Measurements from ENCODE around the gene CDT1.

CDT1 gene

DNA sequence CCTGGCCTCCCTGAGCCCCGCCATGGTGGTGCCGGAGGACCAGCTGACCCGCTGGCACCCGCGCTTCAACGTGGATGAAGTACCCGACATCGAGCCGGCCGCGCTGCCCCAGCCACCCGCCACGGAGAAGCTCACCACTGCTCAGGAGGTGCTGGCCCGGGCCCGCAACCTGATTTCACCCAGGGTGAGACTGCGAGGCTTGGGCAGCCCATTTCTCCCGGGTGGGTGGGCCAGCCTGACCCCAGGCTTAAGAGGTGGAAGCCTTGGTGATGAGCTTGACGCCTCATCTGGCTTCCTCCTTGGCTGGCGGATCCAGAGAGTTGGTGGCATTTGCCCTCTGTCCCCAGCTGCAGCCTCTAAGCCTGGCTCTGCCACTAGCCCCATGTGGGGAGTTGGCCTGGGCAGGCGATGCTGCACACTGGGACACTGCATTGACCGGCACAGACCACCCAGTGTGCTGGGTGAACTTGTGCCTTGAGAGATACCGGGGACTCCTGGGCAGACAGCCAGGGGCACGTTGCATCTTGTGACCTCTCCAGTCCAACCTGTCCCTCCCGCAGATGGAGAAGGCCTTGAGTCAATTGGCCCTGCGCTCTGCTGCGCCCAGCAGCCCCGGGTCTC is 3.0 kb downstream of the CDT1 start:
- DNase-seq = no peak

DNA sequence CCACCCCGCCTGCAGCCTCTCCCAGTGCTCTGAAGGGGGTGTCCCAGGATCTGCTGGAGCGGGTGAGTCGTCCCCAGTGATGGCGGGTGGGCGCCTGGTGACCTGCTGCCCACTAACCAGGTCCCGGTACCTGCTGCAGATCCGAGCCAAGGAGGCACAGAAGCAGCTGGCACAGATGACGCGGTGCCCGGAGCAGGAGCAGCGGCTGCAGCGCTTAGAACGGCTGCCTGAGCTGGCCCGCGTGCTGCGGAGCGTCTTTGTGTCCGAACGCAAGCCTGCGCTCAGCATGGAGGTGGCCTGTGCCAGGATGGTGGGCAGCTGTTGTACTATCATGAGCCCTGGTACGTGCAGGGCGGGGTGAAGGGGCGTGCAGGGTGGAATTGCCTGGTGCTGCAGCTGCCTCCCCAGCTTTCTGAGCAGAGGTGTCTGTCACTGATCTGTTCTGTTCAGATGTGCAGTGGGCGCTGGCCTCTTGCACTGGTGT is 3.6 kb downstream of the CDT1 start:
- no peak for DNase-seq

DNA sequence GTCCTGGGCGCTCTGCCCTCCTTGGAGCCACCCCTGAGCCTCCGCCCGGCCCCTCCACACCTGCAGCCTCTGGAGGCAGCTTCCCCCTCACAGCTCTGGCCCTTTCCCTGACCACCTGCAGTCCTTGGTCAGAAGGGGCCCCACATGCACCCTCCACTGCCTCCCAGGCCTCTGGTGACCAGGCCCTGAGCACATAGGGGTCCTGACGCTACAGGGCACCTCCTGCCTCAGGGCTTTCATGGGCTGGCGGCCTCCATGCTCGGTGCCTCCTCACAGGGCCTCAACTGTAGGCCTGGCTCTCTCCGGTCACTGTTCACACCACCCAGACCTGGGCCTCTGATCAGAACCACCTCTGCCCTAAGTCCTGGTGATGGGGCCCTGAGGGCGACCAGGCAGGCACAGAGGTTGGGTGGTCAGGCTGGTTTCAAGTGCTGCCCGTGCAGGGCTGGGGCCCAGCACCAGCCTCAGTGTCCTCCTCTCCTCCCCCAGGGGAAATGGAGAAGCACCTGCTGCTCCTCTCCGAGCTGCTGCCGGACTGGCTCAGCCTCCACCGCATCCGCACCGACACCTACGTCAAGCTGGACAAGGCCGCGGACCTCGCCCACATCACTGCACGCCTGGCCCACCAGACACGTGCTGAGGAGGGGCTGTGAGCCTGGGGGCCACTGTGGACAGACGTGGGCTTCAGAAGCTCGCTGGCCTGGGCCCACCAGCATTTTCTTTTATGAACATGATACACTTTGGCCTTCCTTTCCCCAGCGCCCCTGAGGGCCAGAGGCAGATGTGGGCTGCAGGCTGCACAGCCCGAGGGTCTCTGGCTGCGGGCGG is 4.3 kb downstream of the CDT1 start:
- DNase-seq = no peak

DNA sequence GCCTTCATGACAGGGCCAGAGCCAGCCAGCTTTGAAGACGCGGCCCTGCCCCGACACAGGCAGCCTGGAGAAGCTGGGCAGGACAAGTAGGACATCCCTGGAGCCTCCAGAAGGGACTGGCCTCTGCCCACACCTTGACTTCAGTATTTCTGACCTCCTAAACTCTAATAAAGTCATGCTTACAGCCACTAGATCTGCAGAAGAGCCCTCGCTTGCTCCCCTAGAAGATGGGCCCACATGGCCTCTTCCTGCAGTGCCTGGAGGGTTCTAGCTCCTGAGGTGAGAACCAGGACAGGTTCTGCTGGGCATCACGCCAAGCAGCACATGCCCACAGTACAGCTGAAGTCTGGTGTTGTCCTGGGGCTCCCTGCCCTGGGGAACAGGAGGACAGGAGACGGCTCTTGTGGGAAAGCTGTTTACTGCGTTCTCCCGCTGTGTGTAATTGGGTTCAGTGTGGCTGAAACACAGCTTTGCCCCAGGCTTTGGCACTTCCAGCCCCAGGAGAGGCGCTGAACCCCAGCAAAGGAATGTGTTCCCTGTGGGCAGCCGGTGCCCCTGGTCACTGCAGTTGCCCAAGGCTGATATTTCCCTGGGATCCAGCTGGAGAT is 5.6 kb downstream of the CDT1 start:
- no peak for DNase-seq

DNA sequence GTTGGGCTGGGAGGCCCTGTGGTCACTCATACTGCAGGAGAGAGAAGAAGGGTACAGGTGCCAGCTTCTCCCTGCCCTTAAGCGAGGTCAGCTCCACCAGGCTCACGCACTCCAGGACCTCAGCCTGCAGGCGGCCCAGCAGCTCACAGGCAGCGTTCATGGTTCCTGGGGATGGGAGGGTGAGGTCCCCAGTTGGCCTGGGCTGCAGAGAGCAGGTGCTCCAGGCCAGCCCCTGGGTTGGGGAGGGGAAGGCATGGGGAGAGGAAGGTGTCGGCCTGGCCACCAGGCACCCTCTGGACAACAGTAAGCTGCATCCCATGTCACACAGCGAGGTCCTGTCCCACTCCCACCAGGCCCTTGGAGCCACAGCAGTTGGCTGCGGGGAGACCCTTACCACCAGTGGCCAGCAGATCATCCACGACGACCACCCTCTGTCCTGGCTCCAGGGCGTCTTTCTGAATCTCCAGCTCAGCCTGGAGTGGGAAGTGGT is 6.1 kb downstream of the CDT1 start:
- no peak for DNase-seq

DNA sequence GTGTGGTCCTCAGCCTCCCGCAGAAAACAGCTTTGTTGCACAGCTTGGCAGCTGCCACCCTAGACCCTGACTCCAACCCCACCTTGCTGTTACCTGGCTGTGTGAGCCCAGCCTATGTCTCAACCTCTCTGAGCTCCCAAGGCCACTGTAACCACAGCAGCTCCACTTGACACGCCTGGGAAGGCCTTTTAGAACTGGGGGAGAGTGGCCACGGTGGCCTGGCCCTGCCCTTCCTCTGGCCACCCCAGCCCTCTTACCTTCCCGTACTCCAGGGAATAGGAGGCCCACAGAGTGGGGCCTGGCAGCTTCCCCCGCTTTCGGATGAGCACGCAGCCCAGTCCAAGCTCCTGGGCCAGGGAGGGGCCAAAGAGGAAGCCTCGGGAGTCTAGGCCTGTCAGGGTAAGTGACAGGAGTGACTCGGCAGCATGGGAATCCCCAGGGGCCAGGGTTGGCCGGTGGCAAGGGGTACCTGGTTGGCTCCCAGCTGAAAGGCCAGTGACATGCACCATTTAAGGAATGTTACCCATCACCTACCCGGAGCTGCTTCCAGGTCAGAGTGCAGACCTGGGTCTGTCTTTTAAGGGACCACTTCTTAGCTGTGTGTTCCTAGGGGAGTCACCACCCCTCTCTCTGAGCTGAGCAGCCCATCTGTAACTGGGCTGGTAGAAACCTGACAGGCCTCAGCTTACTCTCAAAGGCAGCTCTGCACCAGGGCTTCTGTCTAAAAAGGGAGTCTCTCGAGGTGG is 6.8 kb downstream of the CDT1 start:
- no peak for DNase-seq

DNA sequence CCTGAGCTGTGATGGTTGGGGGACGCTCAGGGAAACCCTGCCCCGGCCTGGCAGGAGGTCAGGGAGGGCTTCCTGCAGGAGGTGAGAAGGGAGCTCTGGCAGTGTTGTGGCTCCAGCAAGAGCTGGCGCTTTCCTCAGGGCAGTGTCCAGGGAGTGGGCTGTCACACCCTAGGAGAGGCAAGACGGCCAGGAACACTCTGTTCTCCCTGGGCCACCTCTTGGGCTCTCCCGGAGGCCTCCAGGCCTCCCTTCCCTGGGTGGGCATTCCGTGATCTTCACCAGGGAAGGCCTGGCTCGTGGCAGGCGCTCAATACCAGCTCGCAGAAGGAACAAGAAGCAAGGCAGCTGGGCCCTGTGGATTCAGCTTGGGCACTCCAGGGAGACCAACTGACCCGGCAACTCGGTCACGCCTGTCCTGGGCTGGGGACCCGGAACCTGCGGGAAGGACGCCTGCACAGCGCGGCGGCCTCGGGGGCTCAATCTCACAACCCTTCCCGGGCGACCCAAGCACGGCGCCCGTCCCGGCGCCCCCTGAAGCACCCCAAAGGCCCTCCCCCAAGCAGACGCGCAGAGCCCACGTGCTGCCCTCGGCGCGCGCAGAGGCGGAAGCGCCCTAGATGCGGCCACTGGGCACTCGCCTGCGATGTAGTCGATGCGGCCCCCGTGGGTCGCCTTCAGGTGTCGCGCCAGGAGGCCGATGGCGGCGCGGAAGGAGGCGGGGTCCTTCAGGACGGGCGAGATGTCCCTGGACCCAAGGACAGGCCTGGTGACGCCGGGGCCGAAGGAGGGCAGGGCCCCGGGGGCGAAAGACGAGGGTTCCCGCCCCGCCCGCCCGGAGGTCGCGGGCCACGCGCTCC is 7.6 kb downstream of the CDT1 start:
- DNase-seq = peak; percentile 10

DNA sequence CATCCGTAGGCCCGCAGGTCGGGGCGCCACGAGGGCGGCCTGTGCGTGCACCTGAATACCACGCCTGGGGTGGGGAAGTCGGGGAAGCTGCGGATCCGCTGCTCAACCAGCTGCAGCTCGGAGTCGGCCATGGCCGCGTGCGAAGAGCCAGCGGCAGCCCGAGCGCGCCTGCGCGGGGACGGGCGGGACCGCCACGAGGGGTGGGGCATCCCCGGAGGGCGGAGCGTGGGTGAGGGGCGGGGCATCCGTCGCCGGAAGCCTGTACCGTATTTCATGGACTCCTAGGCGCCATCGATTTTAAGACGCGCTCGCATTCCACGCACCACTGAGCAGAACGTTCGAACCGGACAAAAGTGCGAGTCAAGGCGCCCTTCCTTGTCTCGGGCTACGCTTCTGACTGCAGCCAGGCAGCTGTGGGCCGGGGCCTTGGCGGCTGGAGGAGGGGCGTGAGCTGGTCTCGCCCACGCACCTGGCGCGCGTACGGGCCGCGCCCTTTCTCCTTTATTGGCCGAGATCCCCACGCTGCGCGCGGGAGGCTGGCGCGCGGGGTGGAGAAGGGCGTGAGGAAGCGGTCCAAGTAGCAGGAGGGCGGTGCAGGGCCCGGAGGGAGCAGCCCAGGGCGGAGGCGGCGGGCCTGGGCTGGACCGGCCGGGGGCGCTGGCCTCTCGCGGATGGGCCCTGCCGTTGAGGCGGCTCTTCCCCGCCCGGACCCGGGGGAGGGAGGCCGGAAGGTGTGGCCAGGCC is 8.4 kb downstream of the CDT1 start, which contains the start of gene APRT:
Gene APRT, minus strand, starts transcription at position 160 of the 744 bp plus-strand sequence. Its CDS starts 29 bp downstream, at position 131.
- peak; percentile 74 for DNase-seq

DNA sequence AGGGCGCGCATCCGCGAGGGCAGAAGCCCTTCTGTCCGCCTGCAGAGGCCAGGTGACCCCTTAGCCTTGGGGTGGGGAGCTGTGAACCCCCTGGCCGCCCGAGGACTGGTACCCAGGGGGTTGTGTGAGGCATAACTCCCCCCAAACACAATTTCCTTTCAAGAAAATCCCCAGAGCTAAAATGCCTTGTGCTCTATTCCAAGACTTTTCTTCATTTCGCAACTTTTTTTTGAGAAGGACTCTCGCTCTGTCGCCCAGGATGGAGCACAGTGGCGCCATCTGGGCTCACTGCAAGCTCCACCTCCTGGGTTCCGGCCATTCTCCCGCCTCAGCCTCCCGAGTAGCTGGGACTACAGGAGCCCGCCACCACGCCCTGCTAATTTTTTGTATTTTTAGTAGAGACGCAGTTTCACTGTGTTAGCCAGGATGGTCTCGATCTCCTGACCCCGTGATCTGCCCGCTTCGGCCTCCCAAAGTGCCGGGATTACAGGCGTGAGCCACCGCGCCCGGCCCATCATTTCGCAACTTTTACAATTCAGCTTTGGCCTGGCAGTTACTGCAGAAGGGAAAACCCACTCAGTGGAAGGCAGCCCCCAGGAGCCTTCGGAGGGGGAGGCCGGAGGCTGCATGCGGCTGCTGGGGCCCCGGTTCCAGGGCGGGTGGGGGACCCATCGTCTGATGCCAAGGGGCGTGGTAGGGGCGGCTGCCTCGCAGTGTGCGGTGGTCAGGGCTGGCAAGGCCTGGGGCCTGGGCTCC is 9.1 kb downstream of the CDT1 start:
- DNase-seq = no peak

DNA sequence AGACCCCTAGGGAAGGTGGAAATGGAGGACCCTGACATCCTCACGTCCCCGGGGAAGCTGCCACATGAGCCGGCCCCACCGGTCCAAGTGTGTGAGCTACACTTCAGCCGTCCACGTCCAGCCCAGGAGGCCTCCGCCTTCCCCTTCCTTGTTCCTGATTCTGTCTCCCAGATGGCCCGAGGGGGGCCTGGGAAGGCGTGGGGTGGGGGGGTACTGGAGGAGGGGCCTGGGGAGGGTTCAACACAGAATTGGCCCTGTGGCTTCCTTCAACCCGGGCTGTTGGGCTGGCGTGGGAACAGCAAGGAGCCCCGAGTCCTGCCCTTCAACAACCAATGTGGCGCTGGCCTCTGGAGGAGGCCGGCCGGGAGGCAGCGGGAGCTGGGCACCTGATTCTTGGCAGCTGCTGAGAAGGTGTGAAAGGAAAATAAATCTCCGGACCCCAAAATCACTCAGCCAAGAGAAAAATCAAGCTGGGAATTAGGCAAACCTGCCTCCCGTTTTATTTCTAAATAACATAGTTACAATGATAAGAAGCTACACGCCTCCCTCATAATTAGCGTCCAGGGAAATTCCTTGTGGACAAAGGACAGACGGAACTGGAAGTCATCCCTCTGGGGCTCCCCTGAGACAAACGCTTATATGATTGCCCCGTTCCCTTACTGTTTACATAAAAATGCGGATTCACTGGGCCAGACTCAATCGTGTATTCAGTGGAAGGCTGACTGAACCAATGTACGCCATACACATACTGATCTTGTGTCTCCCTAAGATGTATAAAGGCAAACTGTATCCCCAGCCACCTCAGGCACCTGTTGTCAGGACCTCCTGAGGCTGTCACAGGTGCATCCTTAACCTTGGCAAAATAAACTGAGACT is 9.9 kb downstream of the CDT1 start:
- no peak for DNase-seq

DNA sequence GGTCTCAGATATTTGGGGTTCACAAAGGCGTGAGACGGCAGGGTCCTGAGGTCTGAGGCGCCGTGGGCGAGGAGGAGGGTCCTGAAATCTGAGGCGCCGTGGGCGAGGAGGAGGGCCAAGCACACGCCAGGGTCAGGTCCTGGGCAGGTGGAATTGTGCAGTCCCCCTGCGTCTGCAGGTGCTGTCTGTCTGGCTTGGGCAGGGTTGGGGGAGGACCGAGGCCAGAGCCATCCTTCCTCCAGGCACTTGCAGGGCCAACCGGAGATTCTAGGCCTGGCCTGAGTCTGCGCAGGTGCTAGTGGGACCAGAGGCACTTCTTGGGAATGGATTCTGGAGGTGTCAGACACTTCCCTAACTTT is 10.5 kb downstream of the CDT1 start:
- DNase-seq = no peak

DNA sequence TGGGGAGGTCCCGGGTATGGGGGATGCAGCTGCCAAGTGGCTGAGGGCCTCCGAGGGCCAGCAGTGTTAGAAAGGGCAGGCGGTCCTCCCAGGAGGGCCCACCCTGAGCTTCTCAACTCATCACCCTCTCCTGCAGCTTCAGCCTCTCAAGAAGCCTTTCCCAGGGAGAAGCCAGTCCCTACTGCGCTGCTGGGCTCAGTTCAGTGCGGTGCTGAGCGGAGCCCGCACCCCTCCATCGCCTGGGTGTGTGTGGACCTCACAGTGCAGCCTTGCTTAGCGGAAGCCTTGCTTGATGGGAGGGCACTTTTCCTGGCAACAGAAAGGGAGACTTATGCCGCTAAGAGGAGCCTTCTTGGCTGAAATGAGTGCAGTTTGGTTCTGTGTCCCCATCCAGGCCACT is 11.6 kb downstream of the CDT1 start:
- no peak for DNase-seq

DNA sequence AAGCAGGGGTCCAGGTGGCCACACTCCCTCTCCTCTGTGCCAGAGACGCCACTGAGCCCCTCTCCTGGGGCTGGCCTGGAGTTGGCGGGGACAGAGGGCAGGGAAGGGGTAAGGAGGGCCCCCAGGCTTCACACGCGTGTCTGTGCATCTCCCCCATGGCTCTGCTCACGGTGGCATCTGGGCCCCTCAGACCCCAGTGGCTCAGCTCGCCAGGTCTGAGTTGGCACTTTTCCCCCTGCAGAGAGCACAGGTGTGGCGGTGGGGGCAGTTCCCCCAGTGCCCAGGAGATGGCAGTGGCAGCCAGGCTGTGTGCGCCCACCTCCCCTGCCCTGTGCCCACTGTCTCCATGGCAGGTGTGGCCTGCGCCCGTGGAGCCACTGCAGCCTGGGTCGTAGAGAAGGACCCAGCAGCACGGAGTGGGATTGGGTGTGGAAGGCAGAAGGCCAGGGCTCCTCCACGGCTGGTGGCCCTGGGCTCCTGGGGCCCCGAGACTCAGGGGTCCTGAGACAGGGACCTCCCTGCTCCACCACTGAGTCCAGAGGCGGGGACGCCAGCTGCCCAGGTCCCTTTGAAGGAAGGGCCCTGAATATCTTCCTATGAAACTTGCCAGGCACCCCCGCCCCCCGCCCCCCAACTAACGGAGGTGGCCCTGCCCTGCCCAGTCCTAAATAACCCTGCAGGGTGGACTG is 12.5 kb downstream of the CDT1 start:
- peak; percentile 7 for DNase-seq

DNA sequence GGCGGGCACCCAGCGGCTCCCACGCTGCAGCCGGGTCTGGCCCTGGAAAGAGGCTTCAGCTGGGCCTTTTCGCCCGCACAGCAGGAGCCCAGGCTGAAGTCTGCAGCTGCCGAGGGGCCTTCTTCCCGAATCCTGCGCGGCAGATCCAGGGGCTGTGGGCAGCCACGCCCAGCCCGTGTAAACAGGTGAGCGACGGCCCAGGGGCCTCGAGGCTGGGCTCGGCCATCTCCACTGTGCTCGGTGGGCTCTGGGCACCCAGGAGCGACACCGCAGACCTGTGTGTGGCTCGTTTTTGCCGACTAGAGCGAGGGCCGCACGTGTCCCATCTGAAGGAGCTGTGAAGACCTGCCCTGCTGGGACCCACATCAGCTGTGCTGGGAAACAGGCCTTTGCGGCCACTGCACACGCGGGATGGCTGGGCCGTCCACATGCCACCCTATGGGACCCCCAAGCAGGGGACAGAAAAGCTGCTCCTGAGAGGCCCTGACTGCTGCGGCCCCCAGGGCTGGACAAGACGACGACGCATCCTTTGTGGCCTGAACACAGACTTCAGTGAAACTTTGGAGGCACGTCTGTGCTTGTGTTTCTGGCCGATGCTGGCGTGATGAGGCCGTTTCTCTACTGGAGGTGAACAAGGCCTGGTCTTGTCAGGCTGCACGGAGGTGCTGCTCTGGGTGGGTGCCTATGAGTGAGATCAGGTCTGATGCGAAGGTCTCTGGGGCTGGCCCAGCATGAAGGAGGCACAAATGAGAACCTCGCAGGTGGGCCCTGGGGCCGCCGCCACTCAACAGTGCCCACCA is 13.3 kb downstream of the CDT1 start:
- no peak for DNase-seq

DNA sequence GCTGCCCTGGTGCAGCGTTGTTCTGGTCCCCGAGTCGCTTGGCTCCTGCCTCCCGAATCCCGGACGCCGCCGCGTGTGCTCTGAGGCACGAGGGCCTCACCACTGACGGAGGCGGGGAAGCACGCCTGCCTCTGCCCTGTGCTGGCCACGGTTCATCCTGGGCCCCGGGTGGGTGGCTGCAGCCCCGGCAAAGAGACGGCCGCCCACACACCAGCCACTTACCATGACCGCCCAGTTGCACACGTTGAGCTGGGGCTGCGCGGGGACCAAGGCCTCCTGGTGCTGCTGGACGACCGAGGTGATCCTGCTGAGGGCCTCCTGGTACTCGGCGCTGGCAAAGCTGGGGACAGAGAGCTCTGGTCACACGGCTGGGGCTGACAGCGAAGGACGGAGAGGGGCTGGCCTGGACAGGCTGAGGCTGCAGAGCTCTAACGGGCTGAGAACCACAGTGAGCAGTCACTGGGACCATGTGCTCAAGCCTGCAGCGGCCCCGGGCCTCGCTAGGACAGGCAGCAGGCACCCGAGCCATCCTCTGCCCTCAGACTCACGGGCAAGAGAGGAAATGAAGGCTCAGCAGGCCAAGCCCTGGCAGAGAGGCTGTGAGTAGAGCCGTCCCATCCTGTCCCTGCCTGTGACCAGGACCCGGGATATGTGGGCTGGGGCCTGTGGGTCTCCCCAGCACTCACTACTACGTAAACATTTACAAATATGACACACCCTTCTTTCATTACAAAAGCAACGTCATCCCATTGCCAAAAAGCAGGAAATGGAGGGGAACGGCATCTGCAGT is 14.4 kb downstream of the CDT1 start:
- no peak for DNase-seq

DNA sequence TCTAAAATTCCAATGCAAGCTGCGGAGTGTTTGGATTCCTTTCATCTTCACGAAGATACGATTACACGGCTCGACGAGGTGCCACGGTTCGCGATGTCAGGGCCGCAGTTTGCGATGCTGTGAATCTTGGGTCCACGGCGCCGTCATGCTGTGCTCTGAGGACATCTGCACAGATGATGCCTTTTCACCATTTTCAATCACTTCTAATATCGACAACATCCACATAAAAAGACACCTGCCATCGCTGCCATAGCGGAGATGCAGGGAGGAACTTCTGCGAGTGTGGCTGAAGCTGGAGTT is 14.9 kb downstream of the CDT1 start:
- no peak for DNase-seq

DNA sequence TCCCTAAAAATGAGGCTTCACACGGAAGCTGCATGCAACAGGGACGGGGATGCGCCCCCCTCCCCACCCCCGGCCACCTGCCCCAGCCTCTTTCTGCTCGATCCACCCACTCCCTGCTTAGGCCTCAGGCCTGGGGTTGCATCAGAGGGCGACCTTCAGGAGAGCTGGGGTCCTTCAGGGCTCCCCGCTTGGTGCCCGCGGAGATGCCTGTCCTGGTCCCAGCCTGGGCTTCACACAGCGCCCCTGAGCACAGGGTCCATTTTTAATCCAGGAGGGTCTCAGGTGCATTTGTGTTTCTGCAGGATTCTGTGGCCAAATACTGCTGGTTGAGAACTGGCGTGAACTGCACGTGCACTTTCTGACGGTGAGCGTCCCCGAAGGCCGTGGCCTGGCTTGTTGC is 15.5 kb downstream of the CDT1 start:
- DNase-seq = no peak

Measured in NCI-H510A treated with DMSO at 0.1 percent for 48 hours (cell line).